Cardiac muscle cell (in vitro differentiated cells and primary cell): ENCODE results near the gene ADPGK. TPM values are rescaled to one million over a fixed set of nuclear protein-coding genes. Genes with fewer than 3 reads are reported as not detected.

Experiments
- DNase-seq, 2 donors: peaks; one replicate each; pipeline versions ENCODE4 v3.0.0 to v3.0.0-alpha.2; 2010 to 2017; ENCODE audit warnings: low read depth in 1 of 2, low spot score in 1 of 2
- H3K27ac ChIP-seq: fragments of 200-600 bp; sonication (generic); 2 replicates; pipeline ENCODE4 v1.5.1; 2016
- H3K27me3 ChIP-seq: fragments of 200-600 bp; sonication (generic); 2 replicates; pipeline ENCODE4 v1.6.0; 2016; ENCODE audit warnings: control low read depth
- H3K36me3 ChIP-seq: fragments of 200-600 bp; sonication (generic); 2 replicates; pipeline ENCODE4 v1.5.1; 2016; ENCODE audit warnings: control low read depth
- H3K4me1 ChIP-seq: fragments of 200-600 bp; sonication (generic); 2 replicates; pipeline ENCODE4 v1.8.1; 2017; ENCODE audit warnings: low read depth, mild to moderate bottlenecking, mixed run types
- H3K4me3 ChIP-seq: fragments of 200-600 bp; sonication (generic); 2 replicates; pipeline ENCODE4 v1.5.1; 2016; ENCODE audit warnings: mild to moderate bottlenecking
- H3K9me3 ChIP-seq: fragments of 200-600 bp; sonication (generic); 2 replicates; pipeline ENCODE4 v1.5.1; 2017; ENCODE audit warnings: low read depth, mild to moderate bottlenecking, control low read depth
- polyA plus RNA-seq: library from polyadenylated mRNA; unstranded; fragments of >200 nt; fragmentation: Nextera tagmentation; extraction: Ambion mirVana; gene quantifications from 2 replicates; pipeline ENCODE4 v1.2.1, GENCODE V29; 2016
- total RNA-seq: library from RNA; depleted of rRNA; stranded (reverse); fragments of >200 nt; gene quantifications from 2 replicates; pipeline ENCODE4 v1.2.3, GENCODE V29; 2016
- TF ChIP-seq, protein P1 (sequence below): IDR thresholded peaks from 2 replicates; pipeline ENCODE4 v1.5.1; 2012; ENCODE audit warnings: low read depth, mild to moderate bottlenecking, low read length

The ADPGK gene
- total and polyA plus RNA-seq, 2 experiments from 2014 or later = 32.3 to 37.3 TPM

DNA sequence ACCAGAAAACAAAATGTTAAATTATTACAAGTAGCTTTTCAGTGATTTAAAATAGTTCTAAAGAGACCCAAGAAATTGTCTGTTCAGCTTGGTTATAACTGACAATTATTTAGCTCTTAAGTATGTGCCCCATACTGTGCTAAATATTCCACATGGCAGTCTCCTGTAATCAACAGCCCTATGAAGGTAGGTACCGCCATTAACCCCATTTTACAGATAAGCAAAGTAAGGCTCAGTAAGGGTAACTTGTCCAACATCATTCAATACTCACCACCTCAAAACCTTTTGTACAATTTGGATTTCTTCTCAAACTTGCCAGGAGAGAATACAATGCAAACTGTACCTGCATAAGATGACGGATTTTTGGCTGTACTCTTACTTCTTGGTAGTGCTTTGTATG is 33.9 kb downstream of the ADPGK start:
- no peaks in the 10 kb centered on the region for H3K4me1 ChIP-seq
- no peak overlapping the region for H3K4me3 ChIP-seq
- TF ChIP-seq, protein P1, sequence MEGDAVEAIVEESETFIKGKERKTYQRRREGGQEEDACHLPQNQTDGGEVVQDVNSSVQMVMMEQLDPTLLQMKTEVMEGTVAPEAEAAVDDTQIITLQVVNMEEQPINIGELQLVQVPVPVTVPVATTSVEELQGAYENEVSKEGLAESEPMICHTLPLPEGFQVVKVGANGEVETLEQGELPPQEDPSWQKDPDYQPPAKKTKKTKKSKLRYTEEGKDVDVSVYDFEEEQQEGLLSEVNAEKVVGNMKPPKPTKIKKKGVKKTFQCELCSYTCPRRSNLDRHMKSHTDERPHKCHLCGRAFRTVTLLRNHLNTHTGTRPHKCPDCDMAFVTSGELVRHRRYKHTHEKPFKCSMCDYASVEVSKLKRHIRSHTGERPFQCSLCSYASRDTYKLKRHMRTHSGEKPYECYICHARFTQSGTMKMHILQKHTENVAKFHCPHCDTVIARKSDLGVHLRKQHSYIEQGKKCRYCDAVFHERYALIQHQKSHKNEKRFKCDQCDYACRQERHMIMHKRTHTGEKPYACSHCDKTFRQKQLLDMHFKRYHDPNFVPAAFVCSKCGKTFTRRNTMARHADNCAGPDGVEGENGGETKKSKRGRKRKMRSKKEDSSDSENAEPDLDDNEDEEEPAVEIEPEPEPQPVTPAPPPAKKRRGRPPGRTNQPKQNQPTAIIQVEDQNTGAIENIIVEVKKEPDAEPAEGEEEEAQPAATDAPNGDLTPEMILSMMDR = no peak
- no peaks in the 10 kb centered on the region for H3K9me3 ChIP-seq
- no peak for DNase-seq
- H3K27me3 ChIP-seq = no peaks in the 10 kb centered on the region
- peaks cover 18% of the 10 kb centered on the region for H3K36me3 ChIP-seq
- no peak overlapping the region for H3K27ac ChIP-seq

DNA sequence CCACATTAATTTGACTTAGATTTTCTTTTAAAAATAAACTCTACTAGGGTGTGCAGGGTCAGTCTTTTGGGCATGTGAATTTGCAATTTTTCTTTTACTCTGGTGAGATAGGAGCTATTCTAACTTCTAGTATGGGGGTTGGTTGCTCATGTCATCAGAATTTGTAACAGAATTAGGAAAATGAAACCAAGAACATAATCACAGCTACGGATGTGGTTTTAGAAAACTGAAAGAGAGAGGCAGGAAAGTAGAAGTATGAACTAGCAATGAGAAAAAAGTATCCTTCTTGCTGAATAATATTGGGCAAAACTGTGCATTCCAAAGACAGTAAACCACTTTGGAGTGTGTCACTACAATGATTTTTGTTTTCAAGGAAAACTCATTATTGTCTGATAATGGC is 43.3 kb downstream of the ADPGK start:
- no peak for DNase-seq
- H3K4me1 ChIP-seq = no peaks in the 10 kb centered on the region
- no peak overlapping the region for H3K4me3 ChIP-seq
- TF ChIP-seq, protein P1 = no peak
- H3K9me3 ChIP-seq = no peaks in the 10 kb centered on the region
- H3K36me3 ChIP-seq = peaks cover 23% of the 10 kb centered on the region
- H3K27ac ChIP-seq = no peak overlapping the region
- no peaks in the 10 kb centered on the region for H3K27me3 ChIP-seq

DNA sequence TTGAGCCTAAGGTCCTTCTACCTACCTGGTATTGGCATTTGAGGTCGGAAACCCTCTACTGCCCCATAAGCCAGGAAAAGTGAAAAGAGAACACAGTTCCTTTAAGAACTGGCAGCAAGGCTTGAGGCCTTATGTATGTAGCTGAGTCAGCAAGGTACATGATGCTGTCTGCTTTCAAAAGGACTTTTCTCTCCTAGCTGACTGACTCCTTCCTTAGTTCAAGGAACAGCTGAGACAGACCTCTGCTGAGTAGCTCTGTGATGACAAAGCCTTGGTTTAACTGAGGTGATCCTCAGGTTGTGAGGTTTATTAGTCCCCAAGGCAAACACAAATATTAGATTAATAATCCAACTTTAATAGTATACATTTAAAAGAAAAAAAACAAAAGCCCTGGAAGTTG is 45.8 kb downstream of the ADPGK start:
- H3K4me3 ChIP-seq = no peak overlapping the region
- no peaks in the 10 kb centered on the region for H3K27me3 ChIP-seq
- no peaks in the 10 kb centered on the region for H3K9me3 ChIP-seq
- peaks cover 24% of the 10 kb centered on the region for H3K36me3 ChIP-seq
- H3K4me1 ChIP-seq = no peaks in the 10 kb centered on the region
- DNase-seq = peak in 1 of 2 donors; percentile 18
- TF ChIP-seq, protein P1 = no peak
- H3K27ac ChIP-seq = no peak overlapping the region

DNA sequence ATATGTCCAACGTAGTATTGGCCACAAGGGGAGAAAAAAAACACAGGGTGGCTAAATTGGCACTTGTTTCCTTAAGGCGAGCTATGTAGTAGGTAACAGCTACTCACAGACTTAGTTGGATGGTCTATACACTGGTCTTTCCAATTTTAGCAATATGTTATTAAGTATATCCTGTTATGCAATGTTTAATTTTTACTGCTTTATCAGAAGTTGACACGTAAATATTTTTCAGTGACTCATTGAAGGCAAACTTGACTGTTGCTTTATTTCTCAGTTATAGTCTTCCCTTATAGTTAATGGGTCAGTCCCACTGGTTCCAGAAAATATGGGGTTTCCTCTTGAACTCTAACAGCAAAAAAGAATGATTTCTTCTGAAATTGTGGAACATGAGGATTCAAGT is 46.5 kb downstream of the ADPGK start:
- DNase-seq = peak in 1 of 2 donors; percentile 31
- TF ChIP-seq, protein P1 = no peak
- H3K4me1 ChIP-seq = no peaks in the 10 kb centered on the region
- H3K27me3 ChIP-seq = no peaks in the 10 kb centered on the region
- H3K9me3 ChIP-seq = no peaks in the 10 kb centered on the region
- H3K36me3 ChIP-seq = peaks cover 26% of the 10 kb centered on the region
- H3K4me3 ChIP-seq = no peak overlapping the region
- H3K27ac ChIP-seq = no peak overlapping the region

DNA sequence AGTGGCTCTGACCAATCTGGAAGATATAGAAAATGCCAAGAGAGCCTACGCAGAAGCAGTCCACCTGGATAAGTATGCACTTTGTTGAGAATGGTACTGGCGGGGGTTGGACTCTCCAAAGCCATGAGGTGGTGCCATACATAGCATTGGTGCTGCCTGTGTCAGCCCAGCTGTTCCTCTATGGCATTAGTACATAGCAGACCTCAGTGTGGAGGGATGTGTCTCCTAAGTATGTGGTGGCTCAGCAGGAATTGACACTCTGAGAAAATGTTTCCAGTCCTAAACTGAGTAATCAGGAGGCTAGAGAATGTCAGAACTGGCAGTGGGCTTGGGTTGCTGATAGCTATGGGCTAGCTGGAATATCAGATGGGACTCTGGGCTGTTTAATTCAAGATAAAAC is 48.4 kb downstream of the ADPGK start:
- Histone ChIP-seq H3K9me3 (no peaks in the 10 kb centered on the region), H3K36me3 (peaks cover 22% of the 10 kb centered on the region), H3K4me3 (no peak overlapping the region), H3K27ac (no peak overlapping the region), H3K27me3 (no peaks in the 10 kb centered on the region), H3K4me1 (no peaks in the 10 kb centered on the region)
- no peak for DNase-seq
- TF ChIP-seq, protein P1 = no peak
